Measurements from ENCODE around the gene AKR7A3. TPM values are rescaled to one million over a fixed set of nuclear protein-coding genes. Genes with fewer than 3 reads are reported as not detected.

Gene AKR7A3
- total and polyA plus RNA-seq, 3 donors from 2014 or later = 2.3 to 6.5 (median 6.2) TPM

DNA sequence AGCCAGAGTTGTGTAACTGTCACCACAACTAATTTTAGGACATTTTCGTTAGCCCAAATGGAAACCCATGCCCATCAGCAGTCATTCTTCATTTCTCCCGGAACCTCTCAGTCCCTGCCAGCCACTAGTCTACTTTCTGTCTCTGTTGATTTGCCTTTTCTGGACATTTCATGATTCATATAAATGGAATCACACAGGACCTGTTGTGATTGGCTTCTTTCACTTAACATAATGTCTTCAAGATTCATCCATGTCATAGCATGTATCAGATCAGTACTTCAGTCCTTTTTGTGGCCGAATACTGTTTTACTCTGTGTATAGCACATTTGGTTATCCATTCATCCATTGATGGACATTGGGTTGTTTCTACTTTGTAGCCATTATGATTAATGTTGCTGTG, 30.6 kb upstream of the AKR7A3 start:
- H3K9me3 ChIP-seq = no peaks in the 10 kb centered on the region
- 84 to 92% methylated on average over 3 of the region's 3 CpGs for WGBS, 2 donors
- no peaks in the 10 kb centered on the region for H3K27me3 ChIP-seq
- no peak overlapping the region for H3K27ac ChIP-seq
- no peak overlapping the region for H3K4me3 ChIP-seq
- DNase-seq = no peak
- intact Hi-C loops (cut with DNase I; ENCODE audit: low total_unique reads) = no loop called here
- no peaks in the 10 kb centered on the region for H3K36me3 ChIP-seq (ENCODE audit: low read depth, missing control alignments)
- TF ChIP-seq POLR2A (IDR thresholded peaks at IDR 0.05) = no peak
- TF ChIP-seq, protein P1, sequence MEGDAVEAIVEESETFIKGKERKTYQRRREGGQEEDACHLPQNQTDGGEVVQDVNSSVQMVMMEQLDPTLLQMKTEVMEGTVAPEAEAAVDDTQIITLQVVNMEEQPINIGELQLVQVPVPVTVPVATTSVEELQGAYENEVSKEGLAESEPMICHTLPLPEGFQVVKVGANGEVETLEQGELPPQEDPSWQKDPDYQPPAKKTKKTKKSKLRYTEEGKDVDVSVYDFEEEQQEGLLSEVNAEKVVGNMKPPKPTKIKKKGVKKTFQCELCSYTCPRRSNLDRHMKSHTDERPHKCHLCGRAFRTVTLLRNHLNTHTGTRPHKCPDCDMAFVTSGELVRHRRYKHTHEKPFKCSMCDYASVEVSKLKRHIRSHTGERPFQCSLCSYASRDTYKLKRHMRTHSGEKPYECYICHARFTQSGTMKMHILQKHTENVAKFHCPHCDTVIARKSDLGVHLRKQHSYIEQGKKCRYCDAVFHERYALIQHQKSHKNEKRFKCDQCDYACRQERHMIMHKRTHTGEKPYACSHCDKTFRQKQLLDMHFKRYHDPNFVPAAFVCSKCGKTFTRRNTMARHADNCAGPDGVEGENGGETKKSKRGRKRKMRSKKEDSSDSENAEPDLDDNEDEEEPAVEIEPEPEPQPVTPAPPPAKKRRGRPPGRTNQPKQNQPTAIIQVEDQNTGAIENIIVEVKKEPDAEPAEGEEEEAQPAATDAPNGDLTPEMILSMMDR (IDR thresholded peaks at IDR 0.05) = no peak
- peaks cover 10% of the 10 kb centered on the region for H3K4me1 ChIP-seq

DNA sequence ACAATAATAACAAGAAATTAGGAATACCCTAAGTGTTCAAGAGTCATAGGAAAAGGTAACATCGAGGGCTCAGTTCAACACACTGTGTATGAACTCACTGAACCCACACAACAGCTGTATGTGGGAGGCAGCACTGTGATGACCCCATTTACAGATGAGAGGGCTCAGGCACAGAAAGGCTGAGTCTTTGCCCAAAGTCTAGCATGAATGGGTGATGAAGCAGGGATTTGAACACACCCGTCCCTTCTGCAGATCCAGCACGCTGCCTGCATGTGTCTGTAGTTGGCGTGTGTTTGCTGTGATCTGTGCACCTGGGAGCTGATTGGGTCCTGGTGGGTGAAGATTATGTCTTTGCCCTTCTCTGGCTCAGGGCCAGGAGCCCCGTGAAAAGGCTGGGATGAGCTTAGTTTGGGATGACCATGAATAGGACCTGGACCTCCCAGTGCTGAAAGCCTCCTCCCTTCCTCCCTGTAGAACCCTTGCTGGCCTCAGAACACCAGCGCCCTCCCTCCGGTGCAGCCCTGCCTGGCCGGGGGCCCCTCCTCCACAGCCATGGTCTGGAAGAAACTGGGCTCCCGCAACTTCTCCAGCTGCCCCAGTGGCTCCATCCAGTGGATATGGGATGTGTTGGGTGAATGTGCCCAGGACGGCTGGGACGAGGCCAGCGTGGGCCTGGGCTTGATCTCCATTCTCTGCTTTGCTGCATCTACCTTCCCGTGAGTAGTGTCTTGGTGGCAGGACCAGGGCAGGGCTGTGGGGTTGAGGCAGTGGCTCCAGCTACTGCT, 28.7 kb upstream of the AKR7A3 start:
- H3K36me3 ChIP-seq (ENCODE audit: low read depth, missing control alignments) = no peaks in the 10 kb centered on the region
- TF ChIP-seq POLR2A (IDR thresholded peaks at IDR 0.05) = no peak
- TF ChIP-seq, protein P1 (IDR thresholded peaks at IDR 0.05) = no peak
- H3K27ac ChIP-seq = no peak overlapping the region
- no peaks in the 10 kb centered on the region for H3K9me3 ChIP-seq
- intact Hi-C loops (cut with DNase I; ENCODE audit: low total_unique reads) = no loop called here
- H3K4me3 ChIP-seq = no peak overlapping the region
- 66 to 74% methylated on average over 5 to 13 of the region's 13 CpGs for WGBS, 2 donors
- peaks cover 25% of the 10 kb centered on the region for H3K4me1 ChIP-seq
- no peaks in the 10 kb centered on the region for H3K27me3 ChIP-seq
- peak; percentile 60 for DNase-seq

DNA sequence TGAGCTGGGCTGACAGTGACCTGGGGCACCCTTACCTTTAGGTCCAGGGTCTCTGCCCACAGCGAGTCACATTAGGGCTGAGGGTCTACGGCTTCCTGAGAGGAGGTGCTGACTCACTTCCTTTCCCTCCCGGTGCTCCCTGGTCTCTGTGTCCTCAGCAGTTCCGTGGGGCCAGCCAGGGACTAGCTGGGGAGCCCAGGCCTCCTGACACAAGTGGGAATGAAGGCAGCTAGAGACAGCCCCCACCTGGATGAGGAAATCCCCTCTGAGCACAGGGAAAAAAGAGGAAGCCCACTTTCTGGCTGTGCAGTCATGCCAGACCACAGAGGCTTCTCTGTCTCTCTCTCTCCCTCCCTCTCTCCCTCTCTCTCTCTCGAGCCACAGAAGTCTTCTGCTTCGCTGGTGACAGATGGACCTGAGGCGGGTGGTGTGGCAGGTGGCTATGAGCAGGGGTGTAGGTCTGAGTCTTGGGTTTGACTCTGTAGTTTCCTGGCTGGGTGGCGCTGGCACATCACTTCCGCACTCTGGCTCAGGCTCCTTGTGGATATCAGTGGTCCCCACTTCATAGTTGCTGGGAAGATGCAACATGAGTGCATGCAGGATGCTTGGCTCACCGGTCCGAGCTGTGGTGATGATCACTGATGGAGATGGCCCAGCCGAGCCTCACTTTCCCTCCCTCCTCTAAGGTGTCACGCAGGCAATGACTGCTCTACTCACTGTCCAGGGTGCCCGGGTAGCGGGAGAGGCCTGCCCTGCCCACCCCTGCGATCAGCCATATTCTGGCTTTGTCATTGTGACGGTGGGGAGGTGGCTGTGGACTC, 27.0 kb upstream of the AKR7A3 start:
- DNase-seq = no peak
- H3K27ac ChIP-seq = no peak overlapping the region
- H3K27me3 ChIP-seq = no peaks in the 10 kb centered on the region
- intact Hi-C loops (cut with DNase I; ENCODE audit: low total_unique reads) = no loop called here
- no peaks in the 10 kb centered on the region for H3K9me3 ChIP-seq
- 79 to 86% methylated on average over 10 to 17 of the region's 17 CpGs for WGBS, 2 donors
- H3K4me3 ChIP-seq = no peak overlapping the region
- no peaks in the 10 kb centered on the region for H3K36me3 ChIP-seq (ENCODE audit: low read depth, missing control alignments)
- H3K4me1 ChIP-seq = peaks cover 29% of the 10 kb centered on the region
- TF ChIP-seq, protein P1 (IDR thresholded peaks at IDR 0.05) = no peak
- no peak for TF ChIP-seq POLR2A (IDR thresholded peaks at IDR 0.05)

DNA sequence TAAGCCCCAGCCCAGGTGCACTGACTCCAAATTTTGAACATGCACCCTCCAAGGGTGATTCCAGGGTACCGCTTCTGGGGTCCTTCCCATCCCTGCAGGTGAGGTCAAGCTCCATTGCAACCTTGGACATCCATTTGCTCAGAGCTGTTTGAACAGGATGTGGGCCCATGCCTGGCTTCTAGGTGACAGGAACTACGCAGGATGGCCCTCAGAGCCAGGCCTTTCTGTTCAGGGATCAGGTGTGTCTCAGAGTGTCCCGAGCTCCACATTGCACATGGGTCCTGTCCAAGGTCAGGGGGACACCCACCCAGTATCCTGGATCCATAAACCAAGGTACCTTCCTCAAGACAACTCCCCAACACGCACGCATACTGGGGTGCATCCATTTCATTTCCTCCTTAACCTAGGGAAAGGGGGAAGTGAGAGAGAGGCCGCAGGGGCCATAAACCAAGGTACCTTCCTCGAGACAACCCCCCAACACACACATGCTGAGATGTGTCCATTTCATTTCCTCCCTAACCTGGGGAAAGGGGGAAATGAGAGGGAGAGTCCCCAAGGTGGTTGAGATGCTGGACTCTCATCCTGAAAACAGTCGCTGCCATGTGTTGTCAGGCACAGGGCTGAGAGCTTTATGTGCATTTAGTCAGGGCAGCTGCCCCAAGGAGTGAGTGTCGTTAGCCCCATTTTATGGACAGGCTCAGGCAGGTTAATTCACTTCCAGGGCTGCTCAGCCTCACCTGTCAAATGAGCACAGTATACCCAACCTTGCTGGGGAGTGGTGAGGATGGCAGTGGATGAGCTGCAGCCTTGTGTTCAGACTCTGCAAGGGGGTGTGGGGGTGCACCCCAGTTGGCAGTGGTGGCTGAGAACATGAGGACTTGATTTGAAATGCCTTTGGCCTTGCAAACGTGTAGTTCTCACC, 25.7 kb upstream of the AKR7A3 start:
- no peaks in the 10 kb centered on the region for H3K9me3 ChIP-seq
- 87 to 97% methylated on average over 6 to 10 of the region's 10 CpGs for WGBS, 2 donors
- DNase-seq = no peak
- H3K27ac ChIP-seq = no peak overlapping the region
- TF ChIP-seq POLR2A (IDR thresholded peaks at IDR 0.05) = no peak
- TF ChIP-seq, protein P1 (IDR thresholded peaks at IDR 0.05) = no peak
- H3K4me1 ChIP-seq = peaks cover 30% of the 10 kb centered on the region
- no peaks in the 10 kb centered on the region for H3K36me3 ChIP-seq (ENCODE audit: low read depth, missing control alignments)
- intact Hi-C loops (cut with DNase I; ENCODE audit: low total_unique reads) = no loop called here
- no peaks in the 10 kb centered on the region for H3K27me3 ChIP-seq
- no peak overlapping the region for H3K4me3 ChIP-seq
